ENCODE results near the gene NT5DC3.

The NT5DC3 gene

GRCh38 chr12:103742349-103742932 lies 98.6 kb downstream of the NT5DC3 start:
- DNase-seq = peak; percentile 82

- DNase-seq = no peak
Observed at GRCh38 chr12:103737881-103738280, 103.2 kb downstream of the NT5DC3 start.

GRCh38 chr12:103736572-103736971 lies 104.5 kb downstream of the NT5DC3 start:
- DNase-seq = no peak

- no peak for DNase-seq
Observed at GRCh38 chr12:103735291-103735690, 105.7 kb downstream of the NT5DC3 start.

- DNase-seq = no peak
Observed at GRCh38 chr12:103734863-103735262, 106.2 kb downstream of the NT5DC3 start.

- DNase-seq = no peak
Observed at GRCh38 chr12:103731539-103731938, 109.5 kb downstream of the NT5DC3 start.

- DNase-seq = no peak
Observed at GRCh38 chr12:103729499-103729898, 111.5 kb downstream of the NT5DC3 start.

GRCh38 chr12:103728323-103728722 lies 112.7 kb downstream of the NT5DC3 start:
- DNase-seq = no peak

GRCh38 chr12:103727638-103728037 lies 113.4 kb downstream of the NT5DC3 start:
- DNase-seq = no peak

GRCh38 chr12:103725398-103725797 lies 115.6 kb downstream of the NT5DC3 start:
- DNase-seq = no peak
